Ascending aorta (tissue), 2 donors: ENCODE data around the gene POLR3H. TPM values are rescaled to one million over a fixed set of nuclear protein-coding genes. Genes with fewer than 3 reads are reported as not detected.
"Not testable (repeated sequence)": the region's sequence is repeated elsewhere in the genome, so short reads cannot be mapped to it uniquely, and the experiment has no call there.

Experiments used
- DNase-seq, 2 donors: peaks; one replicate each; pipeline ENCODE4 v3.0.0-alpha.2; 2019; ENCODE audit warnings: low spot score in 2 of 2
- H3K27ac ChIP-seq, 2 donors: fragments of 200-600 bp; sonication (generic); one replicate each; pipeline ENCODE4 v1.5.1; 2016 to 2017; ENCODE audit warnings: mild to moderate bottlenecking in 1 of 2
- H3K27me3 ChIP-seq: fragments of 200-600 bp; sonication (generic); one replicate; pipeline ENCODE4 v1.5.1; 2017
- H3K36me3 ChIP-seq, 2 donors: fragments of 200-600 bp; sonication (generic); one replicate each; pipeline ENCODE4 v1.5.1; 2016
- H3K4me1 ChIP-seq, 2 donors: fragments of 200-600 bp; sonication (generic); one replicate each; pipeline ENCODE4 v1.5.1; 2016 to 2017; ENCODE audit warnings: mild to moderate bottlenecking in 1 of 2
- H3K4me3 ChIP-seq, 2 donors: fragments of 200-600 bp; sonication (generic); one replicate each; pipeline ENCODE4 v1.5.1; 2016 to 2017; ENCODE audit warnings: mild to moderate bottlenecking in 1 of 2
- H3K9me3 ChIP-seq, 2 donors: fragments of 200-600 bp; sonication (generic); one replicate each; pipeline ENCODE4 v1.5.1; 2016
- intact Hi-C: fragments of 100-400 bp; cut with DNase I; formaldehyde crosslinking; loops from one replicate; pipeline ENCODE4 v1.15.1; 2023
- total RNA-seq: library from RNA; depleted of rRNA; stranded (reverse); fragments of >200 nt; gene quantifications from one replicate; pipeline ENCODE4 v1.1.0, GENCODE V29; 2016
- TF ChIP-seq, protein P1 (sequence below), 3 experiments: fragments of 200-600 bp in 2 of 3; fragments of 450-650 bp in 1 of 3; sonication (generic) in 2 of 3; IDR thresholded peaks; one replicate each; pipeline ENCODE4 v1.5.1; 2016 to 2019; ENCODE audit warnings: antibody characterized with exemption in 3 of 3, mild to moderate bottlenecking in 1 of 3, moderate library complexity in 1 of 3

POLR3H gene
- total RNA-seq, 1 donor from 2014 or later: 34.7 TPM

DNA sequence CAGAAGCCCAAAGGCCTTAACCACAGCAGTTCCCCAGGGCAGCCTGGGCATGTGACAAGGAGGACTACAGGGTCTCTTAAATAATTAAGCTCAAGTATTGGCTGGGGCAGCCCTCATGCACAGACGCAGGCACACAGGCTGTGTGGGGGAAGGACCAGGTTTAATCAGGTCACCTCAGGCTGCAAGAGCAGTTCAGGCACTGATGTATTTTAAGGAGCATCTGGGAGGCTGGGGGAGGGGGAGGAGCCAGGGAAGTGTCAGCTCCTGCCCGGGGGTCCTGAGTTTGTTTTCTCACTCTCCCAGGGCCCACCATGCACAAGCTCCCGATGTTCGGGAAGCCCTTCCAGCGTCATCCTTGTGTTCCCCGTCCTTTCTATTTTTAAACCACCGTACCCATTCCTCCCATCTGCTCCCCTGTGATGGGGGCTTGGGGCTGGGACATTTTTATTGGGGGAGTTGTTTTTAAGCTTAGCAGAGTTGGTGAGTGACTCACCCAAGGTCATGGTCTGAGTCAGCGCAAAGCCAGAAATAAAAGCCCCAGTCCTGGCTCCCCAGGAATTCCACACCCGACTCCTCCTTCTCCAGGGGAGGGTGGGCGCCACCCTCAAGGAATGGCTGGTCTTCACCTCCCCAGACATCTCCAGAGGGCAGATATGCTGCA lies 18.9 kb upstream of the POLR3H start:
- Histone ChIP-seq H3K27me3 (no peaks in the 10 kb centered on the region), H3K4me3 (peak overlapping the region; percentile 54 to 70), H3K27ac (peak overlapping the region; percentile 91 to 93), H3K9me3 (no peaks in the 10 kb centered on the region), H3K4me1 (peaks cover 17 to 54% of the 10 kb centered on the region in 2 donors), H3K36me3 (no peaks in the 10 kb centered on the region)
- TF ChIP-seq, protein P1, sequence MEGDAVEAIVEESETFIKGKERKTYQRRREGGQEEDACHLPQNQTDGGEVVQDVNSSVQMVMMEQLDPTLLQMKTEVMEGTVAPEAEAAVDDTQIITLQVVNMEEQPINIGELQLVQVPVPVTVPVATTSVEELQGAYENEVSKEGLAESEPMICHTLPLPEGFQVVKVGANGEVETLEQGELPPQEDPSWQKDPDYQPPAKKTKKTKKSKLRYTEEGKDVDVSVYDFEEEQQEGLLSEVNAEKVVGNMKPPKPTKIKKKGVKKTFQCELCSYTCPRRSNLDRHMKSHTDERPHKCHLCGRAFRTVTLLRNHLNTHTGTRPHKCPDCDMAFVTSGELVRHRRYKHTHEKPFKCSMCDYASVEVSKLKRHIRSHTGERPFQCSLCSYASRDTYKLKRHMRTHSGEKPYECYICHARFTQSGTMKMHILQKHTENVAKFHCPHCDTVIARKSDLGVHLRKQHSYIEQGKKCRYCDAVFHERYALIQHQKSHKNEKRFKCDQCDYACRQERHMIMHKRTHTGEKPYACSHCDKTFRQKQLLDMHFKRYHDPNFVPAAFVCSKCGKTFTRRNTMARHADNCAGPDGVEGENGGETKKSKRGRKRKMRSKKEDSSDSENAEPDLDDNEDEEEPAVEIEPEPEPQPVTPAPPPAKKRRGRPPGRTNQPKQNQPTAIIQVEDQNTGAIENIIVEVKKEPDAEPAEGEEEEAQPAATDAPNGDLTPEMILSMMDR (IDR thresholded peaks at IDR 0.05): no peak
- peak in 1 of 2 donors; percentile 86 for DNase-seq
- intact Hi-C loops: no loop called here

- Histone ChIP-seq H3K27me3 (no peaks in the 10 kb centered on the region), H3K4me1 (peaks cover 16 to 54% of the 10 kb centered on the region in 2 donors), H3K36me3 (no peaks in the 10 kb centered on the region), H3K4me3 (peak overlapping the region; percentile 54 to 70), H3K27ac (peak overlapping the region; percentile 91 to 93), H3K9me3 (no peaks in the 10 kb centered on the region)
- intact Hi-C loops: no loop called here
- no peak for DNase-seq
- TF ChIP-seq, protein P1 (IDR thresholded peaks at IDR 0.05): no peak
Observed at GRCh38 chr22:41562461-41562860, 18.2 kb upstream of the POLR3H start.

DNA sequence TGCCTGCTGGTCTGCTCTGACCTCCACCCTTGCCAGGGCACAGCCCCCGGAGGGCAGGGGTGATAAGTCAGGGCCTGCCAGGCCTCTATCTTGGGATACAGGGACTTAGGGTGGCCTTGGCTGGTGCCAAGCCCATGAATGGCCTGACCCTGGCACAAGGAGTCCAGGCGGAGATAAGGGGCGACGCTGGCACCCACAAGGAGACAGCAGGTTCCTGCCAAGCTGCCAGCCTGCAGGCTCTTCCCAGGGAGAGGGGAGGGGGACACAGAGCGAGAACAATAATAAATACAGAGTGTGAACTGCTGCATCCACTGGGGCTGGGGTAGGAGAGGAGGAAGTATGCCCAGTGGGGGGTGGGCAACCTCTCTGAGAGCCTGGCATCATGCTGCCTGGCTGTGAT lies 17.5 kb upstream of the POLR3H start:
- H3K27ac ChIP-seq: peak overlapping the region; percentile 91 to 93
- peaks cover 16 to 53% of the 10 kb centered on the region in 2 donors for H3K4me1 ChIP-seq
- TF ChIP-seq, protein P1 (IDR thresholded peaks at IDR 0.05): no peak
- intact Hi-C loops: no loop called here
- H3K9me3 ChIP-seq: no peaks in the 10 kb centered on the region
- H3K36me3 ChIP-seq: no peaks in the 10 kb centered on the region
- H3K4me3 ChIP-seq: peak overlapping the region; percentile 54 to 70
- no peak for DNase-seq
- H3K27me3 ChIP-seq: no peaks in the 10 kb centered on the region

DNA sequence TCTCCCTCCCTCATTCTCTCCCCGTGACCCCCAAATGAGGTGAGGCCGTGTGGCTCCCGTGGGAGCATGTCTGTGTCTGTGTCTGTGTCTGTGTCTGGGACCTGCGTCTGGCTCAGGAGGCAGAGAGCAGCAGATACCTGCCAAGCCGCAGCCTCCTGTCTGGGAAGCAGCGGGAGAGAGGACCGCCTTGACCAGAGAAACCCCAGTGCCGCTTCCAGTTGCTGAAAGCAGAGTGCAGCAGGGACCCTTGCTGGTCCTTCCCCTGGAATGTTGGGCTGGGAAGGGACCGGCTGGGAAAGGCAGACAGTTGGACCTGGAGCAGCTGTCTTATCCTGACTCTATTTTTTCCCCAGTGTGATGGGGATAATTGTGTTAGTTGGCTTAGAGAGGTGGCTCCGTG lies 17.1 kb upstream of the POLR3H start:
- Histone ChIP-seq H3K27me3 (no peaks in the 10 kb centered on the region), H3K4me1 (peaks cover 16 to 52% of the 10 kb centered on the region in 2 donors), H3K4me3 (peak overlapping the region; percentile 54 to 70), H3K9me3 (no peaks in the 10 kb centered on the region), H3K27ac (peak overlapping the region; percentile 91 to 93), H3K36me3 (no peaks in the 10 kb centered on the region)
- TF ChIP-seq, protein P1 (IDR thresholded peaks at IDR 0.05): no peak
- no peak for DNase-seq
- intact Hi-C loops: no loop called here

- TF ChIP-seq, protein P1 (IDR thresholded peaks at IDR 0.05): no peak
- DNase-seq: no peak
- H3K9me3 ChIP-seq: no peaks in the 10 kb centered on the region
- intact Hi-C loops: no loop called here
- H3K27me3 ChIP-seq: no peaks in the 10 kb centered on the region
- H3K36me3 ChIP-seq: no peaks in the 10 kb centered on the region
- peak overlapping the region; percentile 54 to 70 for H3K4me3 ChIP-seq
- H3K4me1 ChIP-seq: peaks cover 10 to 44% of the 10 kb centered on the region in 2 donors
- H3K27ac ChIP-seq: peak overlapping the region; percentile 91 to 93
Observed at GRCh38 chr22:41560095-41560471, 15.8 kb upstream of the POLR3H start.

- intact Hi-C loops, H3K9me3 ChIP-seq, H3K27me3 ChIP-seq, H3K36me3 ChIP-seq, H3K4me3 ChIP-seq, DNase-seq: not testable (repeated sequence)
- Histone ChIP-seq H3K27ac (peak overlapping the region; percentile 83 to 91), H3K4me1 (peaks cover 0 to 29% of the 10 kb centered on the region in 2 donors)
Observed at GRCh38 chr22:41558241-41558630, 14.0 kb upstream of the POLR3H start.
